ENCODE data around the gene CEP350. TPM values are rescaled to one million over a fixed set of nuclear protein-coding genes. Genes with fewer than 3 reads are reported as not detected.

CEP350 gene
- total RNA-seq, 1 experiment from 2014 or later: 27.6 TPM

DNA sequence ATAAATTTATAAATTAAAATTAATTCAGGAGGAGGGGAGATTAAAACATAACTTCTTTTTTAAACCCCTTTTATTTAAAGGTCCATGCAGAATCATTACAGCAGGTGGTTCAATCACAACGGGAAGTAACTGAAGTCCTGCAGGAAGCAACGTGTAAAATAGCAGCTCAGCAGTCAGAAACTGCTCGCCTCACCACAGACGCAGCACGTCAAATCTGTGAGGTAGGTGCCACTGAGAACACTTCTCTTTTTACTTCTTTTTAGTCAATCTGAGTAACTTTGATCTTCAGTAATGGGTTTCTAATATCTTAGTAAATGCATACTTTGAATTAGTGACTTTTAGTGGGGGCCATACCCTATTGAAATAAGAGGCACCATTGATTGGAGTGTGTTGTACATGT lies 87.0 kb downstream of the CEP350 start (continued):
- TF ChIP-seq, protein P1, sequence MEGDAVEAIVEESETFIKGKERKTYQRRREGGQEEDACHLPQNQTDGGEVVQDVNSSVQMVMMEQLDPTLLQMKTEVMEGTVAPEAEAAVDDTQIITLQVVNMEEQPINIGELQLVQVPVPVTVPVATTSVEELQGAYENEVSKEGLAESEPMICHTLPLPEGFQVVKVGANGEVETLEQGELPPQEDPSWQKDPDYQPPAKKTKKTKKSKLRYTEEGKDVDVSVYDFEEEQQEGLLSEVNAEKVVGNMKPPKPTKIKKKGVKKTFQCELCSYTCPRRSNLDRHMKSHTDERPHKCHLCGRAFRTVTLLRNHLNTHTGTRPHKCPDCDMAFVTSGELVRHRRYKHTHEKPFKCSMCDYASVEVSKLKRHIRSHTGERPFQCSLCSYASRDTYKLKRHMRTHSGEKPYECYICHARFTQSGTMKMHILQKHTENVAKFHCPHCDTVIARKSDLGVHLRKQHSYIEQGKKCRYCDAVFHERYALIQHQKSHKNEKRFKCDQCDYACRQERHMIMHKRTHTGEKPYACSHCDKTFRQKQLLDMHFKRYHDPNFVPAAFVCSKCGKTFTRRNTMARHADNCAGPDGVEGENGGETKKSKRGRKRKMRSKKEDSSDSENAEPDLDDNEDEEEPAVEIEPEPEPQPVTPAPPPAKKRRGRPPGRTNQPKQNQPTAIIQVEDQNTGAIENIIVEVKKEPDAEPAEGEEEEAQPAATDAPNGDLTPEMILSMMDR (IDR thresholded peaks at IDR 0.05 in 2 of 3, conservative IDR thresholded peaks at IDR 0.05 in 1 of 3; ENCODE audit: borderline replicate concordance in 1 of 3, insufficient read depth in 1 of 3, low read depth in 2 of 3, low read length in 2 of 3): no peak
- no peak for TF ChIP-seq POLR2A (IDR thresholded peaks at IDR 0.05; ENCODE audit: borderline replicate concordance, extremely low read depth, insufficient read depth, insufficient read length)
- no peak for TF ChIP-seq JUND (IDR thresholded peaks at IDR 0.05)
- no peak for TF ChIP-seq EZH2phosphoT487 (IDR thresholded peaks at IDR 0.05; ENCODE audit: borderline replicate concordance)
- no peak for TF ChIP-seq ZFX (IDR thresholded peaks at IDR 0.05)
- TF ChIP-seq ZNF274 (IDR thresholded peaks at IDR 0.05; ENCODE audit: low read depth, low read length): no peak

GRCh38 chr1:180042988-180043622 lies 88.5 kb downstream of the CEP350 start:
- DNase-seq (ENCODE audit: low read depth, low spot score) (no peak), ATAC-seq (no peak)
- peaks cover 3 to 24% of the 10 kb centered on the region in 2 experiments; a peak in 3 of 4 replicates for H3K36me3 ChIP-seq (ENCODE audit: control insufficient read depth in 1 of 2, insufficient read depth in 2 of 2, low read length in 2 of 2)
- peaks cover 0 to 8% of the 10 kb centered on the region in 2 experiments; a peak in 2 of 4 replicates for H3K4me1 ChIP-seq (ENCODE audit: control insufficient read depth in 1 of 2, insufficient read depth in 2 of 2, low read length in 2 of 2)
- no peaks in the 10 kb centered on the region for H3K9me3 ChIP-seq (ENCODE audit: control insufficient read depth in 1 of 2, insufficient read depth in 1 of 2, low read depth in 1 of 2, low read length in 2 of 2)
- no peak overlapping the region for H2AFZ ChIP-seq (ENCODE audit: low read depth, low read length, poor library complexity, severe bottlenecking)
- intact Hi-C loops (cut with micrococcal nuclease): no loop called here
- no peaks in the 10 kb centered on the region for H3K27me3 ChIP-seq (ENCODE audit: insufficient read depth, low read length)
- RAD21 ChIA-PET (ENCODE audit: low non-redundant PET in 1 of 2, low total read pairs in 2 of 2, uncharacterized antibody in 2 of 2, unreplicated experiment in 2 of 2): no interaction called here
- TF ChIP-seq FOSL1 (IDR thresholded peaks at IDR 0.05; ENCODE audit: low read depth) (no peak), SRF (IDR thresholded peaks at IDR 0.05; ENCODE audit: low read depth) (no peak), MAX (IDR thresholded peaks at IDR 0.05) (no peak), RAD21 (IDR thresholded peaks at IDR 0.05; ENCODE audit: low read depth) (no peak), ELF1 (IDR thresholded peaks at IDR 0.05; ENCODE audit: borderline replicate concordance, low read depth) (no peak)
- TF ChIP-seq, protein P2, sequence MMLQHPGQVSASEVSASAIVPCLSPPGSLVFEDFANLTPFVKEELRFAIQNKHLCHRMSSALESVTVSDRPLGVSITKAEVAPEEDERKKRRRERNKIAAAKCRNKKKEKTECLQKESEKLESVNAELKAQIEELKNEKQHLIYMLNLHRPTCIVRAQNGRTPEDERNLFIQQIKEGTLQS (IDR thresholded peaks at IDR 0.05): no peak
- TF ChIP-seq, protein P1 (IDR thresholded peaks at IDR 0.05 in 2 of 3, conservative IDR thresholded peaks at IDR 0.05 in 1 of 3; ENCODE audit: borderline replicate concordance in 1 of 3, insufficient read depth in 1 of 3, low read depth in 2 of 3, low read length in 2 of 3): no peak
- CTCF ChIA-PET: no interaction called here
- POLR2A ChIA-PET: no interaction called here
- no peak overlapping the region for H3K27ac ChIP-seq (ENCODE audit: low read depth, low read length)
- no peaks in the 10 kb centered on the region for H3K79me2 ChIP-seq (ENCODE audit: insufficient read depth, low read length)
- no peak overlapping the region for H3K4me2 ChIP-seq (ENCODE audit: low read length)
- H3K4me3 ChIP-seq (replicated peaks in 1 of 2; ENCODE audit: low read depth in 1 of 2, low read length in 2 of 2): no peak overlapping the region
- no peaks in the 10 kb centered on the region for H4K20me1 ChIP-seq (ENCODE audit: insufficient read depth)
- no peaks in the 10 kb centered on the region for H3K9me2 ChIP-seq (ENCODE audit: insufficient read depth)
- no TSS peak for BruUV-seq (replicated peaks)
- H3K9ac ChIP-seq (ENCODE audit: low read length): no peak overlapping the region

All from HCT116 (cell line).